C4-2B (cell line): ENCODE data around the gene AUH.

ENCODE experiments used
- ZFX ChIP-seq: fragments of 450-650 bp; IDR thresholded peaks from 2 replicates; pipeline ENCODE4 v1.6.1; 2017
- TF ChIP-seq, protein P1 (sequence below): fragments of 450-650 bp; conservative IDR thresholded peaks from 2 replicates; pipeline ENCODE4 v1.5.1; 2017; ENCODE audit warnings: mild to moderate bottlenecking

DNA sequence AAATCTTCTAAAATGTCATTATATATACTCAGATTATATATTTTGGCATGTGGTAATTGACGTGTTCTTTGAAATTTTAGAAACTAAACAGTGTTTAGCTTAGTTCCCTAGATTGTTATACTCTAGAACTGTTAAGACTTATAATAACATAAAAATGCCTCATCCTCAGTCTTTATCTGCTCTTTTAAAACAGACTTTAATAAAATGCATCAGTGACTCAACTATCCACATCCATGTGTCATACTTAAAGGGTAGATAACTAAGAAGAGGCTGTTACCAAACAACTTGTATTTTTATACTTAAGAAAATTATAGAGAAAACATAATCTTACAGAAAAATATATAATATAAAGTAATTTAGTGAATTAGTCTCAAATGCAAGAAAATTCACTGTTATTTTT lies 46.8 kb upstream of the AUH start:
- TF ChIP-seq, protein P1, sequence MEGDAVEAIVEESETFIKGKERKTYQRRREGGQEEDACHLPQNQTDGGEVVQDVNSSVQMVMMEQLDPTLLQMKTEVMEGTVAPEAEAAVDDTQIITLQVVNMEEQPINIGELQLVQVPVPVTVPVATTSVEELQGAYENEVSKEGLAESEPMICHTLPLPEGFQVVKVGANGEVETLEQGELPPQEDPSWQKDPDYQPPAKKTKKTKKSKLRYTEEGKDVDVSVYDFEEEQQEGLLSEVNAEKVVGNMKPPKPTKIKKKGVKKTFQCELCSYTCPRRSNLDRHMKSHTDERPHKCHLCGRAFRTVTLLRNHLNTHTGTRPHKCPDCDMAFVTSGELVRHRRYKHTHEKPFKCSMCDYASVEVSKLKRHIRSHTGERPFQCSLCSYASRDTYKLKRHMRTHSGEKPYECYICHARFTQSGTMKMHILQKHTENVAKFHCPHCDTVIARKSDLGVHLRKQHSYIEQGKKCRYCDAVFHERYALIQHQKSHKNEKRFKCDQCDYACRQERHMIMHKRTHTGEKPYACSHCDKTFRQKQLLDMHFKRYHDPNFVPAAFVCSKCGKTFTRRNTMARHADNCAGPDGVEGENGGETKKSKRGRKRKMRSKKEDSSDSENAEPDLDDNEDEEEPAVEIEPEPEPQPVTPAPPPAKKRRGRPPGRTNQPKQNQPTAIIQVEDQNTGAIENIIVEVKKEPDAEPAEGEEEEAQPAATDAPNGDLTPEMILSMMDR: no peak
- no peak for TF ChIP-seq ZFX
